Measurements from ENCODE around the gene TNNT1. TPM values are rescaled to one million over a fixed set of nuclear protein-coding genes. Genes with fewer than 3 reads are reported as not detected.
A peak's percentile ranks its signal among the peaks of the same experiment; 100 is the strongest.

The TNNT1 gene
- polyA plus RNA-seq, 1 donor from 2014 or later, result 6.2 TPM

GRCh38 chr19:55114566-55115145, 34.4 kb downstream of the TNNT1 start:
- no peaks in the 10 kb centered on the region for H3F3A ChIP-seq (ENCODE audit: insufficient read depth, low read length, poor library complexity, severe bottlenecking)
- H3K4me2 ChIP-seq (ENCODE audit: low read length), result no peak overlapping the region
- H2AFZ ChIP-seq (ENCODE audit: low read depth, low read length), result no peak overlapping the region
- H3K9me3 ChIP-seq (ENCODE audit: low read length), result no peaks in the 10 kb centered on the region
- peaks cover 46% of the 10 kb centered on the region for H3K79me2 ChIP-seq (replicated peaks; ENCODE audit: insufficient read depth, low read length)
- H3K4me3 ChIP-seq (ENCODE audit: low read length), result peak overlapping the region; percentile 85
- no peaks in the 10 kb centered on the region for H3K9me2 ChIP-seq (ENCODE audit: insufficient read depth, low read length)
- H3K27ac ChIP-seq (ENCODE audit: low read length), result no peak overlapping the region
- no peaks in the 10 kb centered on the region for H3K36me3 ChIP-seq (ENCODE audit: insufficient read depth, low read length)
- no peaks in the 10 kb centered on the region for H3K27me3 ChIP-seq (ENCODE audit: insufficient read depth, low read depth, low read length)
- no peak overlapping the region for H3K9ac ChIP-seq (ENCODE audit: low read length)
- TF ChIP-seq SMC3 (conservative IDR thresholded peaks at IDR 0.05; ENCODE audit: poor library complexity), result no peak
- no peak for TF ChIP-seq POLR2AphosphoS5 (IDR thresholded peaks at IDR 0.05)
- no peak for TF ChIP-seq MXI1 (conservative IDR thresholded peaks at IDR 0.05; ENCODE audit: poor library complexity, severe bottlenecking)
- TF ChIP-seq TAF1 (IDR thresholded peaks at IDR 0.05; ENCODE audit: low read depth), result no peak
- TF ChIP-seq EZH2 (IDR thresholded peaks at IDR 0.05; ENCODE audit: borderline replicate concordance, insufficient read depth, low read length, poor library complexity, severe bottlenecking), result no peak
- TF ChIP-seq RAD21 (conservative IDR thresholded peaks at IDR 0.05), result no peak
- no peak for TF ChIP-seq EP300 (conservative IDR thresholded peaks at IDR 0.05; ENCODE audit: poor library complexity, severe bottlenecking)
- TF ChIP-seq REST (IDR thresholded peaks at IDR 0.05; ENCODE audit: borderline replicate concordance), result no peak
- H4K20me1 ChIP-seq (ENCODE audit: insufficient read depth), result peaks cover 9% of the 10 kb centered on the region

GRCh38 chr19:55113570-55114039, 35.4 kb downstream of the TNNT1 start:
- Histone ChIP-seq H3K9me3 (ENCODE audit: low read length) (no peaks in the 10 kb centered on the region), H3K27me3 (ENCODE audit: insufficient read depth, low read depth, low read length) (no peaks in the 10 kb centered on the region), H3K9ac (ENCODE audit: low read length) (no peak overlapping the region), H3K9me2 (ENCODE audit: insufficient read depth, low read length) (no peaks in the 10 kb centered on the region), H4K20me1 (ENCODE audit: insufficient read depth) (peaks cover 9% of the 10 kb centered on the region), H3K27ac (ENCODE audit: low read length) (no peak overlapping the region), H3F3A (ENCODE audit: insufficient read depth, low read length, poor library complexity, severe bottlenecking) (no peaks in the 10 kb centered on the region), H2AFZ (ENCODE audit: low read depth, low read length) (no peak overlapping the region), H3K4me3 (ENCODE audit: low read length) (peak overlapping the region; percentile 17), H3K36me3 (ENCODE audit: insufficient read depth, low read length) (no peaks in the 10 kb centered on the region), H3K79me2 (replicated peaks; ENCODE audit: insufficient read depth, low read length) (peaks cover 46% of the 10 kb centered on the region), H3K4me2 (ENCODE audit: low read length) (no peak overlapping the region)
- no peak for TF ChIP-seq RAD21 (conservative IDR thresholded peaks at IDR 0.05)
- no peak for TF ChIP-seq REST (IDR thresholded peaks at IDR 0.05; ENCODE audit: borderline replicate concordance)
- TF ChIP-seq POLR2AphosphoS5 (IDR thresholded peaks at IDR 0.05), result no peak
- no peak for TF ChIP-seq EZH2 (IDR thresholded peaks at IDR 0.05; ENCODE audit: borderline replicate concordance, insufficient read depth, low read length, poor library complexity, severe bottlenecking)
- no peak for TF ChIP-seq MXI1 (conservative IDR thresholded peaks at IDR 0.05; ENCODE audit: poor library complexity, severe bottlenecking)
- TF ChIP-seq EP300 (conservative IDR thresholded peaks at IDR 0.05; ENCODE audit: poor library complexity, severe bottlenecking), result no peak
- no peak for TF ChIP-seq TAF1 (IDR thresholded peaks at IDR 0.05; ENCODE audit: low read depth)
- no peak for TF ChIP-seq CTCF (IDR thresholded peaks at IDR 0.05; ENCODE audit: poor library complexity, severe bottlenecking)
- TF ChIP-seq SMC3 (conservative IDR thresholded peaks at IDR 0.05; ENCODE audit: poor library complexity), result no peak

All from neural cell (in vitro differentiated cells).